ENCODE results near the gene EFCAB11.

- TF ChIP-seq, protein P1, sequence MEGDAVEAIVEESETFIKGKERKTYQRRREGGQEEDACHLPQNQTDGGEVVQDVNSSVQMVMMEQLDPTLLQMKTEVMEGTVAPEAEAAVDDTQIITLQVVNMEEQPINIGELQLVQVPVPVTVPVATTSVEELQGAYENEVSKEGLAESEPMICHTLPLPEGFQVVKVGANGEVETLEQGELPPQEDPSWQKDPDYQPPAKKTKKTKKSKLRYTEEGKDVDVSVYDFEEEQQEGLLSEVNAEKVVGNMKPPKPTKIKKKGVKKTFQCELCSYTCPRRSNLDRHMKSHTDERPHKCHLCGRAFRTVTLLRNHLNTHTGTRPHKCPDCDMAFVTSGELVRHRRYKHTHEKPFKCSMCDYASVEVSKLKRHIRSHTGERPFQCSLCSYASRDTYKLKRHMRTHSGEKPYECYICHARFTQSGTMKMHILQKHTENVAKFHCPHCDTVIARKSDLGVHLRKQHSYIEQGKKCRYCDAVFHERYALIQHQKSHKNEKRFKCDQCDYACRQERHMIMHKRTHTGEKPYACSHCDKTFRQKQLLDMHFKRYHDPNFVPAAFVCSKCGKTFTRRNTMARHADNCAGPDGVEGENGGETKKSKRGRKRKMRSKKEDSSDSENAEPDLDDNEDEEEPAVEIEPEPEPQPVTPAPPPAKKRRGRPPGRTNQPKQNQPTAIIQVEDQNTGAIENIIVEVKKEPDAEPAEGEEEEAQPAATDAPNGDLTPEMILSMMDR (conservative IDR thresholded peaks at IDR 0.05), result no peak
- TF ChIP-seq ZFX (IDR thresholded peaks at IDR 0.05), result no peak
Measured at GRCh38 chr14:89844508-89844907, 110.0 kb downstream of the EFCAB11 start.

All from C4-2B (cell line).